GM12878 (cell line): ENCODE results near the gene LILRB5. TPM values are rescaled to one million over a fixed set of nuclear protein-coding genes. Genes with fewer than 3 reads are reported as not detected.
"Not testable (repeated sequence)": the region's sequence is repeated elsewhere in the genome, so short reads cannot be mapped to it uniquely, and the experiment has no call there.

ENCODE experiments used
- ATAC-seq: fragments of 200-7000 bp; cut with Tn5 transposase; 3 replicates; pipeline ENCODE4 v1.9.1; 2020; ENCODE audit warnings: mild to moderate bottlenecking, moderate library complexity
- BruUV-seq: library from RNA; stranded (reverse); fragments of 400-500 nt; replicated peaks from 2 replicates; lab custom pipeline; 2021; lab: Mats Ljungman, UMichigan
- CTCF ChIA-PET: fragments of 300-600 bp; sonication (Branson Sonifier 250); formaldehyde crosslinking; extraction: SDS; loops from one replicate; lab custom pipeline; 2021; ENCODE audit warnings: inconsistent platforms; lab: Yijun Ruan, JAX
- POLR2A ChIA-PET: fragments of 350-600 bp; formaldehyde crosslinking; extraction: SDS; loops from one replicate; lab custom pipeline; 2021; ENCODE audit warnings: inconsistent platforms; lab: Charles Lee
- RAD21 ChIA-PET: fragments of 300-600 bp; sonication (Branson Sonifier 250); formaldehyde crosslinking; loops from one replicate; lab custom pipeline; 2023; ENCODE audit warnings: antibody characterized with exemption; ENCODE audit not compliant: unreplicated experiment; lab: Charles Lee
- SMC1A ChIA-PET: fragments of 300-600 bp; sonication (Branson Sonifier 250); formaldehyde crosslinking; loops from one replicate; lab custom pipeline; 2023; ENCODE audit not compliant: unreplicated experiment, uncharacterized antibody; lab: Charles Lee
- DNase-seq: peaks from one replicate; pipeline ENCODE4 v3.0.0-alpha.2; 2011; ENCODE audit warnings: low read depth, low spot score
- FAIRE-seq: peaks from 3 replicates; lab custom pipeline; 2011; peaks lifted over from hg19 to GRCh38; lab: Jason Lieb, UNC
- H2AFZ ChIP-seq: 2 replicates; pipeline ENCODE4 v1.6.0; 2011; ENCODE audit warnings: low read depth, low read length, control low read depth; ENCODE audit not compliant: control insufficient read depth
- H3K27ac ChIP-seq: 2 replicates; pipeline ENCODE4 v1.5.1; 2011; ENCODE audit warnings: control low read depth; ENCODE audit not compliant: control insufficient read depth, insufficient read depth
- H3K27me3 ChIP-seq, 2 experiments: replicated peaks in 1 of 2; 2 replicates each; pipeline versions ENCODE4 v1.6.0 to v1.6.1; 2011; ENCODE audit warnings: low read length in 1 of 2; ENCODE audit not compliant: control insufficient read depth in 2 of 2, insufficient read depth in 2 of 2
- H3K36me3 ChIP-seq, 2 experiments: 2 replicates each; pipeline ENCODE4 v1.5.1; 2011; ENCODE audit warnings: low read length in 1 of 2; ENCODE audit not compliant: control insufficient read depth in 2 of 2, insufficient read depth in 2 of 2
- H3K4me1 ChIP-seq: 2 replicates; pipeline ENCODE4 v1.6.1; 2011; ENCODE audit warnings: mild to moderate bottlenecking, low read length, moderate library complexity, mixed read lengths; ENCODE audit not compliant: control insufficient read depth, insufficient read depth
- H3K4me2 ChIP-seq: 2 replicates; pipeline ENCODE4 v1.6.0; 2011; ENCODE audit warnings: control low read depth; ENCODE audit not compliant: control insufficient read depth, insufficient read depth
- H3K4me3 ChIP-seq: fragments of 200-600 bp; sonication (generic); 2 replicates; pipeline ENCODE4 v1.5.1; 2016
- H3K79me2 ChIP-seq: 2 replicates; pipeline ENCODE4 v1.6.0; 2011; ENCODE audit warnings: low read length; ENCODE audit not compliant: control insufficient read depth, insufficient read depth
- H3K9ac ChIP-seq: 2 replicates; pipeline ENCODE4 v1.8.0; 2011; ENCODE audit warnings: low read length, control low read depth, mixed read lengths; ENCODE audit not compliant: control insufficient read depth, insufficient read depth
- H3K9me3 ChIP-seq: replicated peaks from 3 replicates; pipeline ENCODE4 v1.5.1; 2011; ENCODE audit warnings: mild to moderate bottlenecking, low read length; ENCODE audit not compliant: control insufficient read depth, insufficient read depth
- H4K20me1 ChIP-seq: 2 replicates; pipeline ENCODE4 v1.6.0; 2011; ENCODE audit not compliant: control insufficient read depth, insufficient read depth
- ATF7 ChIP-seq: fragments of 450-650 bp; IDR thresholded peaks from 2 replicates; pipeline ENCODE4 v1.6.1; 2016; ENCODE audit warnings: low read depth, mild to moderate bottlenecking
- BCL3 ChIP-seq: IDR thresholded peaks from 2 replicates; pipeline ENCODE4 v1.6.1; 2011; ENCODE audit warnings: borderline replicate concordance, low read depth, mild to moderate bottlenecking, moderate library complexity, low read length; ENCODE audit not compliant: insufficient read depth, poor library complexity, severe bottlenecking
- CREB1 ChIP-seq: IDR thresholded peaks from 2 replicates; pipeline ENCODE4 v1.6.1; 2012; ENCODE audit warnings: low read depth, mild to moderate bottlenecking, inconsistent platforms
- HCFC1 ChIP-seq: fragments of 150-350 bp; IDR thresholded peaks from 2 replicates; pipeline ENCODE4 v1.6.1; 2014; ENCODE audit warnings: low read length
- JUNB ChIP-seq: IDR thresholded peaks from 2 replicates; pipeline ENCODE4 v1.6.1; 2016; ENCODE audit warnings: antibody characterized with exemption, mild to moderate bottlenecking
- KDM1A ChIP-seq: fragments of 200-600 bp; sonication (generic); IDR thresholded peaks from 2 replicates; pipeline ENCODE4 v1.6.1; 2016; ENCODE audit warnings: borderline replicate concordance
- MEF2B ChIP-seq: fragments of 450-650 bp; IDR thresholded peaks from 2 replicates; pipeline ENCODE4 v1.6.1; 2018; ENCODE audit warnings: mild to moderate bottlenecking, moderate library complexity; ENCODE audit not compliant: partially characterized antibody, poor library complexity, severe bottlenecking
- NR2F1 ChIP-seq: fragments of 450-650 bp; conservative IDR thresholded peaks from 2 replicates; pipeline ENCODE4 v1.6.1; 2017; ENCODE audit warnings: mild to moderate bottlenecking
- SIN3A ChIP-seq: IDR thresholded peaks from 2 replicates; pipeline ENCODE4 v1.6.1; 2012; ENCODE audit warnings: low read depth, low read length, improper control_type of control experiment
- SP1 ChIP-seq: IDR thresholded peaks from one replicate; pipeline ENCODE4 v1.6.1; 2011; ENCODE audit warnings: low read depth, low read length
- STAT3 ChIP-seq: IDR thresholded peaks from 2 replicates; pipeline ENCODE4 v1.6.1; 2011; ENCODE audit warnings: low read depth, low read length, improper control_type of control experiment
- TARDBP ChIP-seq: IDR thresholded peaks from 2 replicates; pipeline ENCODE4 v1.6.1; 2016; ENCODE audit warnings: borderline replicate concordance
- TBL1XR1 ChIP-seq: IDR thresholded peaks from 2 replicates; pipeline ENCODE4 v1.6.1; 2012; ENCODE audit warnings: low read depth, low read length, improper control_type of control experiment
- TCF12 ChIP-seq: IDR thresholded peaks from 2 replicates; pipeline ENCODE4 v1.6.1; 2011; ENCODE audit warnings: low read depth, mild to moderate bottlenecking, low read length
- WGBS: methylation state at CpG from one replicate; pipeline ENCODE4 v1.1.6; 2016; ENCODE audit warnings: low lambda C conversion rate; ENCODE audit not compliant: insufficient replicate concordance, insufficient coverage; ENCODE audit errors: missing lambda C conversion rate; 5-methylcytosine and 5-hydroxymethylcytosine counted together
- in situ Hi-C: fragments of 300-500 bp; cut with MboI; formaldehyde crosslinking; loops from 9 replicates; pipeline ENCODE4 v1.14.3; 2018; ENCODE audit warnings: mixed read lengths
- intact Hi-C: fragments of 100-400 bp; cut with micrococcal nuclease; formaldehyde crosslinking; loops from one replicate; pipeline ENCODE4 v1.14.2; 2022; ENCODE audit not compliant: unreplicated experiment
- polyA plus RNA-seq, 11 experiments: library from polyadenylated mRNA; depleted of rRNA in 4 of 11; unstranded in 6 of 11; stranded (reverse) in 5 of 11; fragments of >200 nt; fragmentation: Nextera tagmentation in 4 of 11; fragmentation: Illumina TruSeq in 1 of 11; extraction: Ambion mirVana in 4 of 11; extraction: Trizol in 1 of 11; gene quantifications; 1 replicate in 1 of 11; 2 replicates in 10 of 11; pipeline versions ENCODE4 v1.2.1 to v1.2.3, GENCODE V29; 2011 to 2016; ENCODE audit warnings: inconsistent platforms in 2 of 11, missing spikeins in 2 of 11, low read depth in 1 of 11
- total RNA-seq, 4 experiments: library from RNA; depleted of rRNA in 3 of 4; stranded (reverse); fragments of >200 nt in 3 of 4; fragmentation: Illumina TruSeq in 1 of 4; extraction: Trizol in 1 of 4; gene quantifications; 2 replicates each; pipeline versions ENCODE4 v1.2.1 to v1.2.3, GENCODE V29; 2013 to 2021

LILRB5 gene
- total and polyA plus RNA-seq, 10 of the 15 experiments (the other 5 are each of a cell fraction or from before 2014, with no cell fraction given) = 0.01 to 0.13 TPM; not detected in 8

- intact Hi-C loops, H3K27ac ChIP-seq, H3K36me3 ChIP-seq, POLR2A ChIA-PET, H3K9me3 ChIP-seq, FAIRE-seq, H3K4me3 ChIP-seq, CTCF ChIA-PET, H2AFZ ChIP-seq, RAD21 ChIA-PET, H3K4me2 ChIP-seq, H3K4me1 ChIP-seq, BruUV-seq, SMC1A ChIA-PET, in situ Hi-C loops, ATAC-seq, H3K27me3 ChIP-seq, H4K20me1 ChIP-seq, H3K9ac ChIP-seq, DNase-seq, H3K79me2 ChIP-seq: not testable (repeated sequence)
- WGBS = 37% methylated on average over 14 of the region's 20 CpGs
Measured at GRCh38 chr19:54217517-54218247, 39.4 kb downstream of the LILRB5 start.

GRCh38 chr19:54216869-54217268 lies 40.2 kb downstream of the LILRB5 start:
- no peaks in the 10 kb centered on the region for H4K20me1 ChIP-seq
- RAD21 ChIA-PET = no interaction called here
- 66% methylated on average over 8 of the region's 9 CpGs for WGBS
- no peak overlapping the region for H3K9ac ChIP-seq
- H3K9me3 ChIP-seq = no peaks in the 10 kb centered on the region
- H3K4me2 ChIP-seq = no peak overlapping the region
- no peak for TF ChIP-seq BCL3
- no peak for TF ChIP-seq TCF12
- no peak for TF ChIP-seq CREB1
- no peak for TF ChIP-seq KDM1A
- TF ChIP-seq JUNB = no peak
- no peak for TF ChIP-seq MEF2B
- no peak for TF ChIP-seq TARDBP
- no peak for TF ChIP-seq SIN3A
- no peak for TF ChIP-seq ATF7
- no peak for TF ChIP-seq NR2F1
- TF ChIP-seq SP1 = no peak
- TF ChIP-seq TBL1XR1 = no peak
- no peak for TF ChIP-seq HCFC1
- no peak for TF ChIP-seq STAT3
- CTCF ChIA-PET = no interaction called here
- H3K4me3 ChIP-seq = no peak overlapping the region
- SMC1A ChIA-PET = no interaction called here
- ATAC-seq (no peak), FAIRE-seq (no peak), DNase-seq (no peak)
- BruUV-seq = no TSS peak
- intact Hi-C loops = no loop called here
- no peak overlapping the region for H2AFZ ChIP-seq
- H3K4me1 ChIP-seq = no peaks in the 10 kb centered on the region
- in situ Hi-C loops = no loop called here
- POLR2A ChIA-PET = no interaction called here
- H3K36me3 ChIP-seq = no peaks in the 10 kb centered on the region
- H3K79me2 ChIP-seq = no peaks in the 10 kb centered on the region
- no peaks in the 10 kb centered on the region for H3K27me3 ChIP-seq
- no peak overlapping the region for H3K27ac ChIP-seq
